GF-D8 (cell line): ENCODE measurements around the gene KIAA0753.

Experiments
- DNase-seq: peaks from one replicate; lab custom pipeline; 2025; lab: John Stamatoyannopoulos, UW

KIAA0753 gene

DNA sequence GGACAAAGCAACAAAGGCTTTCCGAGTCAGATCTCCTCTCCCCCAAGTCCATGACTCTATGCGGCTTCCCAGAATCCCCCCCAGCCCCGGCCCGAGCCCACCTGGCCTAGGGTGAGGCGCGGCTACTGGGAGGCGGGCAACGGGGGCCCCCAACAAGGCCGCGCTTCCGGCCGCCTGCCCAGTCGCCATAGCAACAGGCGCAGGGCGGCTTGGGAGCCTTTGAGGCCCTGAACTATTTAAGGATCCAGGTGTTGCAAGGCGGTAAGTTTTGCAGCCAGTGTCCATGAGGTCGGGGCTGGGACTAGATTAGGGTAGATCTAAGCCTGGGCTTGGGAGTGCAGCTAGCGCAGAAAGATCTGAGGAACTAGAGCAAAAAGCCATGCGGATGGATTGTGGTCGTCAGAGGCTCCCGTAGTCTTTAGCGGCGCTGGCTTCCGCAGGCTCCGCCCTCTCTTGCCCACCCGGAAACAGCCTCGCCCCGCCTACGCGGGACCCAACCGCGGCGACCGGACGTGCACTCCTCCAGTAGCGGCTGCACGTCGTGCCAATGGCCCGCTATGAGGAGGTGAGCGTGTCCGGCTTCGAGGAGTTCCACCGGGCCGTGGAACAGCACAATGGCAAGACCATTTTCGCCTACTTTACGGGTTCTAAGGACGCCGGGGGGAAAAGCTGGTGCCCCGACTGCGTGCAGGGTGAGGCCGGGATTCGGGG, at the start of gene KIAA0753, which contains the start of gene TXNDC17:
Gene KIAA0753, minus strand, starts transcription at position 176 of the 711 bp plus-strand sequence. CDS start 5,608 bp downstream, outside the sequence.
Gene TXNDC17, plus strand, starts transcription at position 525 of the 711 bp plus-strand sequence. Its CDS starts 23 bp downstream, at position 548.
- peak; percentile 62 for DNase-seq

DNA sequence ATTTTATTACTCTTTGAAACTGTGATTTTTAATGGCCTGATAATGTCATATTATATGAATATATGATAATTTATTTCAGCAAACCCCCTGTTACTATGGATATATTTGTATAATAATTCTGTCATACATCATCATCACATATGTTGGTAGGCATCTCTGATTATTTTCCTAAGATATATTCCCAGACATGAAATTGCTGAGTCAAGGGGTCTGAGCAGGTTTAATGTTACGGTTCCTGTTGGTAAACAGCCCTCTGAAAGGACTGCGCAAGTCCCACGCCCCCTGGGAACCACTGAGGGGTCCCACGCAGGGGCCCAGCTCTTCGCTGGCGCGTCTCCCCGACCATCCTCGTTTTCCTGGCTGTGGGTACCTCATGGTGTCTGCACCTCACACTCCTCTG, 48.4 kb upstream of the KIAA0753 start:
- no peak for DNase-seq

DNA sequence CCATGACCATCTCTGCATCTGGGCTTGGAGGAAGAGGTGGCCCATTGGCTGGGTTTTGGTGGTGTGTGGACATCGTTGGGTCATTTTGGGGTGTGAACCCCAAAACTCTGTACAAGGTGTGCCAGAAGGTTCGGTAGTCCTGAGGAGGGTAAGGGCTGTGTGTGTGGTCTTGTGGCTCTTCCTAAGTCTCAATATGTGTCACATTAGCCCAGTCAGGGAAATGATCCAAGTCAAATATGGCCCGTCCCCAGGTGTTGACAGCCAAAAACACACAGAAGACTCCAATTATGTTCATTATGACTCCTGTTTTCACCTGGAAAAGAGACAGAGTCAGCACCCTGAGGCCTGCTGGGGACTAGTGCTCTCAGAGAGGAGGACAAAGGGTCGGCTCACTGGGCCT, 45.5 kb upstream of the KIAA0753 start:
- DNase-seq: no peak

DNA sequence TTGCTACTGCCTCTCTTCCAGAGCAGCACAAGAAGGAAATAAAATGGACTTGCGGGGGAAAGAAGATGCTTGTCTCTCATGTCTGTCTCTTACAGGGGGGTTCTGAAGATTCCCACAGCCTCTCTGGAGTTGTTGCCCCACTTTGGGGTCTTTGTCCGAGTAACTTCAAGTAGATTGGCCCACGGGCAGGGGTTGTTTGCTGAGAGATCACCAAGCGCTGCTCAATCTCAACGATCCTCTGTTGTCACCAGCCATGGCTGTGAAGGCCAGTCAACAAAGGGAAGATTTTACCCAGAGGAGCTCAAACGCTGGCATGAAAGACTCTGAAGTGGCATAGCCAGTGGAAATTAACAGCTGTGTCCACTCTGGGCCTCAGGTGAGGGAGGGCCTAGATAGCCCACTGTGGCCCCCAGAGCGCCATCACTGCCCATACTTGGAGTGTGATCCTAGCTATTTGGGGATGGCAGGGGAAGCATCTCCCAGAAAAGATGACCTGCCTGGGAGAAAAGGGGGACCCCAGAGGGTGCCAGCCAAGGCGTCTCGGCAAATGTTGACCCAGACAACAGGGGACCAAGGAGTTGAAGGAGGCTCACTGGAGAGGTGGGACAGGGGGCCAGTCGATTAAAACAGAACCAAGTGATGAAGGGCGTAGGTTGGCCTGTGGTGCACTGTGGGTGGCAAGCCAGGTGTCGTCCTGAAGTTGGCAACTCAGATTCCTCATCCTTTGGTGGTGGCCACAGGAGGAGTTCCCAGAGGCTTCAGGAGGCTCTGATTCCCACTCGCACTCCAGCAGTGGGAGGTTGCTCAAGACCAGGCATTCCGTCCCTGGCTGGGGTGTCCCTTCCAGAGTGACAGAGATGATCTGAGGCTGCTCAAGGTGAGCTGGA, 44.6 kb upstream of the KIAA0753 start:
- DNase-seq: no peak

DNA sequence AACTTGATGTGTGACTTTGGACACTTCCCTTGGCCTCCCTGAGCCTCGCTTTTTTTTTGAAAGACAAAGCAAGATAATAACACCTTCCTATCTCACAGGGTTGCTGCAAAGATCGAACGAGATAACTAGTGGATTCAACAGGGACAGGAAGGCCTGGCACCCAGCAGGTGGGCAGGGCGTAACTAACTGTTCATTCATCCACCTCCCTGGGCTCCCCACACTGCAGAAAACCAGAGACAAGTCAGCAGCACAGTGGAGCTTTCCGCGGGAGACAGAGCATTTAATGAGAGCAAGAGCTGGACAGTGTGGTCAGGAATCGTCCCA, 43.9 kb upstream of the KIAA0753 start:
- no peak for DNase-seq

DNA sequence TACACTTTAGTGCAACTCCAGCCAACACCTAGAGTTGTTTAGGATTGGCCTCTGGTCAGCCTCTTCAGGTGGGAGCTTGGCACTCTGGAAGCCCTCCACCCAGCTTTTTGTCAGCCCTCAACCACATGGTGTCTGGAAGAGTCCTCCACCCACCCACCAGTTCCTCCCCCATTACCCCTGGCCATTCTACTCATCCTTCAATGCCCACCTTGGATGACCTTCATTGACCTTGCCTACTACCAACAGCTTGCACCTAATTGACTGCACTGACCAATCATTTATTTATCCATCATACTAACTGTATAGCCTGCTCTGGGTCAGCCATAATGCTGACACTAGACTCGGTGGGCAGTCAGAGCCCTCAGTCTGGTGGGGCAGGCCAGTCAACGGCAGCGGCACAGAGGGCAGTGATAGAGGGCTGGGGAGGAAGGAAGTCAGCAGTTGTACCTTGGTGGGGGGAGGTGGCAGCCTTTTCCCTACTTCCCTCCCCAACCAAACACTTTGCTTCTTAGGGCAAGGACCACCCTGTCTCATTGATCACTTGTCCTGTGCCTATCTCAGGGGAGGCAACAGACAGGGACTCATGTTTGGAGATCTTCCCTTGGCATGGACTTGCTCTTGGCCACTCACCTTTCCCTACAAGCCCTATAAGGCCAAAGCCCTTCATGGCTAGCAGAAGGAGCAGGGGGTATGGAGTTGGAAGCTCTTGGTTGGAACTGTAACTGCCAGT, 43.4 kb upstream of the KIAA0753 start:
- no peak for DNase-seq

DNA sequence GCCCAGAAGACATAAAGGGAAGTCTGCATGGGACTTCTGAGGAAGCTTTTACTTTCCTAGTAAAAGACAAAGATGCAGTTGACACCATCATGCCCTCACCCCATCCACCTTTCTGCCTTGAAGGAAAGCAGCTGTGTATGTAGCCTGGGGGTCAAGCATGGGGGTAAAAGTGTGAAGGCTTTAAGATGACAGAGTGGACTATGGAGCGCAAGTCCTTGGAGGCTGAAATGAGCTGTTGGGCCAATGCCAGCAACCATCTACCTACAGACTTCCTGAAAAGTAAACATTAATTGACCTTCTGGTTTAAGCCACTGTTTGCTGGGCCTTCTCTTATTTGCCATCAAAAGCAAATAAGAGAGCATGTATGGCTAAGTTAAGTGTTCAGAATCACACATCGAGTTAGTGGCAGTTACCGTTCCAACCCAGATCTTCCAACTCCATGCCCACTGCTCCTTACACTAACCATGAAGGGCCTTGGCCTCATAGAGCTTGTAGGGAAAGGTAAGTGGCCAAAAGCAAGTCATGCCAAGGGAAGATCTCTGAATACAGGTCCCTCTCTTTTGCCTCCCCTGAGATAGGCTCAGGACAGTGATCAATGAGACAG, 42.7 kb upstream of the KIAA0753 start:
- DNase-seq: no peak

DNA sequence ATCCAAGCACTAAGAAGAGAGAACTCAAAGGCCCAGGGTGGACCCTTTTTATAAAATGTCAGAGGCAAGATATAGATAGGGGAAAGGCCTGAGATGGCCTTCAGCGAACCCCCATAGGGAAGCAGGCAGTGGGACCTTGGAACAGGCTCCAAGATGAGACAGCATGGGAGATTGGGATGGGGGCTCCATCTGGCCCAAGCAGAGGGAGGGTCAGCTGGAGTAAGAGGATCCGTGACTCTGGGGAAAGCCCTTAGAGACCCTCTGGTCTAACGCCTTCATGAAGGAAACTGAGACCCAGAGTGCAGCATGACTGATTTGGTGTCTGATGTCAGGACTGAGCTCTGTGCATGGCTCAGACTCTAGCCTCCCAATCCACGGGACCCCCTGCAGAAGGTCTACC, 41.8 kb upstream of the KIAA0753 start:
- DNase-seq: no peak

DNA sequence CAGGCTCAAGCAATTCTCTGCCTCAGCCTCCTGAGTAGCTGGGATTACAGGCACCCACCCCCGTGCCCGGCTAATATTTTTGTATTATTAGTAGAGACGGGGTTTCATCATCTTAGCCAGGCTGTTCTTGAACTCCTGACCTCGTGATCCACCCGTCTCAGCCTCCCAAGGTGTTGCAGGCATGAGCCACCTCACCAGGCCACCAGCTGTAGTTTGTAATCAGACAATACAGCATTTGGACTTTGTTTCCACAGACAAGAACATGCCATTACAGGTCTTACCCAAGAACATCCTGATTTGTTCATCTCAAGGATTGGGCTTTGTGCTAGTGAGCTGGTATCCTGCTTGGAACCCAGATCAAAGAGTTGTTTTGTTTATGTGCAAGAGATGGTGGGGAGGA, 41.2 kb upstream of the KIAA0753 start:
- no peak for DNase-seq

DNA sequence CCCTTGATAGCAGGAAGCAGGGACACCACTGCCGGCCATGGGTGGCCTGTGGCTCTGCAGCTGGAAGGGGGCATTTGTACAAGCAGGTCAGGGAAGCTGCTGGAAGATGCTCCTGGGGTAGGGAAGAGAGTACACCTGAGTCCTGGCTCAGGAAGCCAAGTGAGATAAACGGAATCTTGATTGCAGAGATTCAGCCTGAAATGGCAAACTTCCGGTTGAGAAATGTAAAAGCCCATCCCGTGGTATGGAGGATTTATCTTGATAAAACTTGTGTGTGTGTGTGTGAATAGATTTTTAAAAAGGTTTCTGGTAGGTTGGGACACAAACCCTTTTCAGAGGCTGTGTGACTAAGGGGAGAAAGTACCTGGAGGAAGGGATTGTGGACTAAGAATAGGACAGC, 40.7 kb upstream of the KIAA0753 start:
- no peak for DNase-seq

DNA sequence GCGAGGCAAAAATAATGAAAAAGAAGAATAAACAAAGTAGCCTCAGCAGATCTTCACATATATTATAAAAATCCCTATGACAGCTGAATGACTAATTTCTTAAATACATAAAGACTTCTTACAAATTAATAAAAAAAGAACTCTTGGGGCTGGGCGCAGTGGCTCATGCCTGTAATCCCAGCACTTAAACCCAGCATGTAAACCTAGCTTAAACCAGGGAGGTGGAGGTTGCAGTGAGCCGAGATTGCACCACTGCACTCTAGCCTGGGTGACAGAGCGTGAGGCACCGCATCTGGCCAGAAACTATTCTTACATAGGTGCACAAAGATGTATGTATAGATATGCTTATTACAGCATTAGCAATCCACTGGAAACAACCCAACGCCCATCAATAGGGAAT, 38.7 kb upstream of the KIAA0753 start:
- no peak for DNase-seq

DNA sequence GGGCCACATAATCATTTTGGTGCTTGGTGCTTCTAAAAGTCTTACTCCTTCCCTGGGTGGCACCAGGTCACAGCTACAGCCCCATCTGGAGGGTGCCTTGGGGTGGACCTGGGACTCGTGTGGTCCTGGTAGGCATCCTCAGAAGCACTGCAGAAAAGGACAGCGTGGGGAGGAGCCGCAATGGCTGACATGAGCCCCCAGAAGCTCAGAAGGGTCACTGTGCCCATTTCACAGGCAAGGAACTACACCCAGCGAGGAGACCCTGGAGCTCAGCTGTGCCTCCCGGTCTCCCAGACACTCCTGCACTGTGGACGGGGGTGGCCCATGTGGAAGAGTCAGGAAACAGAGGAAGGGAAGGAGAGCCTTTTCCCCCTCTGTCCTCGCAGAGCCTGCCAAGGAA, 37.4 kb upstream of the KIAA0753 start:
- DNase-seq: no peak

DNA sequence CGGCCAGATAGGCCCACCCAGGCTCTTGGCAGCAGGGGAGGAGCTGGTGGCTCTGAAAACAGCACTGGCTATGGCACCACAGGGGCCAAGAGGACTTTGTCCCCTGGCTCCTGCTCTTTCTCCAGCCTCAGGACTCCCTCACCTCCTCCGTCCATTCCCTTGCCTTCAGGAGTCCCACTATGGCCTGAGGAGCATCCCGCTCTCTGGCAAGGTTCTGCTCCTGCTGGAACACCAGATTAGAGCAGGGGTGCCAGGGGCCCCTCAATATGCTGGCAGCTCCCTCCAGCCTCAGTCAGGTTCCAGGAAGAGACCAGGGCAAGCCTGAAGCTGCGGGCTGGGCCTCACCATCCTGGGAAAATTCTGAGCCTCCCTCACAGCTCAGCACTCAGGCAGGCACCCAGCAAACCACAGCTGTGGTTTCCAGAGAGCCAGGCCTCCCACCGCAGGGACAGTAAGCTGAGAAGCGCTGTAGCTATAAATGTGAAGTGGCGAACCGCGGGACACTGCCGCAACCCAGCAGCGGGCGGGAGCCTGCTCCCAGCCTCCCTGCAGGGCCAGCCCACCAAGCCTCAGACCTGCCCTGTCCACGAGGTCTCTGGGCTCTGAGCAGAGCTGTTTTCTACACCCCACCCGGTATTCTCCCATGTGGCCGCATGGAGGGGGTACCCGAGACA, 36.8 kb upstream of the KIAA0753 start:
- DNase-seq: peak; percentile 7

DNA sequence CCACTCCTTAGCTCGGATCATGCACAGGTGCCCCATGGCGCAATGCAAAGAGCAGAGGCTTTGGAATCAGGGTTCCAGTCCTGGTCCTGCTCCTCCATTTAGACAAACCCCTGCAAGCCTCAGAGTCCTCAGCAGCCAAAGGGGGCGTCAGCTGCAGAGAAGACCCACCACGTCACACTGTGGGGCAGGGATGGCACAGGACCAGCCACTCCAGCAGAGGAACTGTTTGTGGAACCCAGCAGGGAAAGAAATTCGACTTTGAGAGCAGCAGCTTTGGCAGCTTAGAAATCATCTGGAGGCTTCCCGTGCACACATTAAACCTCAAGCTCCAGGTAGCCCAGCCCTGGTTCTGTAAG, 36.3 kb upstream of the KIAA0753 start:
- DNase-seq: no peak

DNA sequence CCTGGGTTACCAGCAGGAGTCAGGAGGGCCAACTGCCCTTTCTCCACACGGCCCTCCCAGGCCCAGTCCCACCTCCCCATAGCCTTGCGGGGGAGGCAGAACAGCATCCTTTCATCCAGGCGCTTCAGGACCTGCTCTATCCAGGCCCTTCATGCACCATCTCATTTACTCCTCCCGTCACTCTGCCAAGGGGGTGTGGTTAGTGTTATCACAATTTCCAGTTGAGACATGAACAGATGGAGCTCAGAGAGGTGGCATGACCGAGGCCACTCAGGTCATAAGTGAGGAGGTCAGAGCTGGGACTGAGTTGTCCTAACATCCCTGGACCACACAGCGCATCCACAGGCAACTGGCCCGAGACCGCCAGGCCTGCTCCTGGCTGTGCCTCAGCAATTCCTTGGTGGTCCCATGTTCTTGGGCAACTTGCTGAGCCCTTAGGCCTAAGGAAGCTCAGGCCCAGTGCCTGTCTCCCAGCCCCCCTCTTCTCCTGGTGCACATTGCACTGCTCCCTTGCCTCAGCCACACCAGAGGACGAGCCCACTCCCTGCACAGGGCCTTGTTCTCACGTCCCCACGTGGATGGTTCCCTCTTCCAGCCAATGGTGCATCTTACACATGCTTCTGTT, 34.8 kb upstream of the KIAA0753 start:
- DNase-seq: no peak

DNA sequence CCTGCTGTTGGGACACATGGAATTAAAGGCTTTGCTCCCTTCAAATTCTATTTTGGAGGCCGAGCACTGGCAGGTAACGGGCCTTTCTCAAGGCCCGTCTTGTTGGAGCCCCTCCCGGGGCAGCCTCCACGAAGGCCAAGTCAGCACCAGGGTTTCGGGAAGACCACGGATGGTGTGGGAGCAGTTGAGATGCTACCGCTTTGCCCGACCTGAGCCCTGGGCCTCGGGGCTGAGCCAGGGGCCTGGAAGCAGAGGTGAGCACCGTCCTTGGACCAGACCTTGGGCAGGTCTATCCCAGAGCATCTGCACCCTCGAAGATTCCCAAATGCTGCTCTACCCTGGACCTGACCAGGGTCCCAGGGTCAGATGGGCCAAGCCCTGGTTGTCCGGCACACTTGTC, 34.1 kb upstream of the KIAA0753 start:
- DNase-seq: no peak

DNA sequence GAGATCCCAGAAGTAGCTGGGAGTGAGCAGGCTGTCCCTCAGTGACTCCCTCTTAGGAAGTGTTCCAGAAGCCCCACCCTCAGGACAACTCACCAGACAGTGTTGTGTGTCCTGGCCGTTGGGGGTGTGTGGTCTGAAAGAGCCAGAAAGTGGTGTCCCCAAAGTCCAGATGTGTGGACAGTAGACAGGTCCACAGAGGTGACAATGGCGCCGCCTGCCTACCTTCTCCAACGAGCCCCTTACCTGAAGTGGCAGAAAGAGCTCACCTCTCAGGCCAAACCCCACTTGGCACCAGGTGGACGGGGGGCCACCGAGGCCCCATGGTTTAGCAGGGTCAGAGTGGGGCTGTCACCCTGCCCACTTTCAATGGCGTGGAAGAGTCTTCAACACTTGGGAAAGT, 30.9 kb upstream of the KIAA0753 start:
- DNase-seq: no peak

DNA sequence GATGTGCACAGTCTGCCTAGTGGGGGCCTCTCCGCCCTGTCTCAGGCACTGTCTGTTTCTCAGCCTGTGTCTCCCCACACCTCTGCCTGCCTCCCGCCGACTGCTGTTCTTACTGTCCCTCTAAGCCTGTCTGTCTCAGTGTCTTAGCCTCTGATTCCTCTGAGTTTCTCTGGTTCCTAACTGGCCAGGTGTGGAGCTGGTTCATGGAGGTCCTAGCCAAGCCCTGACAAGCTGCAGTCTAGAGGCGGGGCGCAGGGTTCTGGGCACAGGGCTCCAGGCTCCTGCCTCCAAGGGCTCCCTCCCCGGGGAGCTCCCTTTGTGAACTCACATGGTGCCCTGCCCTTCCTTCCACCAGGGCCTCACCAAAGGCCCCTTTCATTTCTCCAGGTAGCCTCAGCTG, 30.5 kb upstream of the KIAA0753 start:
- no peak for DNase-seq

DNA sequence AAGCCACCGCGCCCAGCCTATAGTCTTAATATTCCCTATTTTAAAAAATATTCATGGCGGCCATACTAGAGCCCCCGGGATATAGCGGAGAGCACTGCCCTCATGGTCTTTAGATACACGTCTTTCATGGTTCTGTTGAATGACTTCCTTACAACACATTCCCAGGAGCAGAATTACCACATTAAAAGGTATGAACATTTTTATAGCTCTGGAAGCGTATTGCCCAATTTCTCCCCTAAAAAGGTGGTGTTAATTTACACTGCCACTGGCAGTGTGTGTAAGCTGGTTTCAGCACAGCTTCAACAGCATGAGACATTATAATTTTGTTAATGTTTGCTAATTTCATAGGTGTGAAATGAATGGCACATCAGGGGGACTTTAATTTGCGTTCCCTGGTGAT, 30.1 kb upstream of the KIAA0753 start:
- DNase-seq: no peak

DNA sequence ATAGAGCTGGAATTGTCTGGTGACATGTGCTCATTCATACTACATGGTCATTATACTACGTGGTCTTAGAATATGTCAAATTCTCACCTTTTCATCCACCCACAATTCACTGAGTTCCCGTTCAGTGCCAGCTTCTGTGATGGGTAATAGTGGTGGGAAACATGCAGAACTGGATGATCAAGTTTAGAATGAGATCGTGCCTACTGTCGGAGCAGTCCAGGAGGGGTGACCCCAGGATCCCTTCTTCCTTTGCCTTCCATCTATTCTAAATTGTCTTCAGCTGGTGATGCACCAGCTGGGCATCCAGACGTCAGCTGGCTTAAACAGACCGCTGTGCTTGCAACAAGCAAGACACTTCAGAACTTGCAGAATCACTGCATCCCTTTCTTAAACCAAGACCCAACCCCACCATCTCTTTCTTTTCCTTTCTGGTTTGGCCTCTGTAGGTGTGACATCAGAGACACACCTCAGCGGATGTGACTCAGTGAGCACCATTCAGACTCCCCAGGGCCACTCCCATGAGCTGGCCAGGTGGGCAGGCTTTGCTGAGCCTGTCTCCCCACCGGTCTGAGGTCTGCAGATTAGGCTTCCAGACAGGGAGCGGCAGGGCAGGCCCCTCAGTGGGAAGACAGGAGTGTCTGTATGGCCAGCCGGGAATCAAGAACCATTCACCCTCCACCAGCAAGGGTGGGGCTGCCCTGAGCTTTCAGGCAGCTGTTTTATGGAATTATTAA, 29.1 kb upstream of the KIAA0753 start:
- no peak for DNase-seq
